Activated CD8-positive, alpha-beta memory T cell treated with anti-CD3 and anti-CD28 coated beads, Interleukin-2, amount 10 ng/mL, durations not matched to agents 7 days and 5 days (primary cell): ENCODE data around the gene EPHA10. TPM values are rescaled to one million over a fixed set of nuclear protein-coding genes. Genes with fewer than 3 reads are reported as not detected.
"Not testable (repeated sequence)": the region's sequence is repeated elsewhere in the genome, so short reads cannot be mapped to it uniquely, and the experiment has no call there.

Source experiments
- ATAC-seq: fragments of 150-1000 bp; cut with Tn5 transposase; one replicate; pipeline ENCODE4 v1.10.0; 2021; ENCODE audit warnings: moderate library complexity
- CTCF ChIA-PET: fragments of 350-600 bp; sonication (Branson Sonifier 250); formaldehyde crosslinking; loops from one replicate; lab custom pipeline; 2021; ENCODE audit warnings: antibody characterized with exemption; lab: Charles Lee
- DNase-seq: peaks from one replicate; pipeline ENCODE4 v3.0.0-alpha.2; 2020
- H3K27ac Mint-ChIP-seq: one replicate; pipeline ENCODE4 v1.8.0; 2021; ENCODE audit warnings: mild to moderate bottlenecking, mixed read lengths
- H3K27me3 Mint-ChIP-seq: one replicate; pipeline ENCODE4 v1.8.0; 2021; ENCODE audit warnings: mixed read lengths
- H3K36me3 Mint-ChIP-seq: one replicate; pipeline ENCODE4 v1.8.0; 2021; ENCODE audit warnings: mild to moderate bottlenecking, mixed read lengths
- H3K4me1 Mint-ChIP-seq: one replicate; pipeline ENCODE4 v1.8.0; 2021; ENCODE audit warnings: mixed read lengths
- H3K4me3 Mint-ChIP-seq: one replicate; pipeline ENCODE4 v1.8.0; 2021; ENCODE audit warnings: mild to moderate bottlenecking, moderate library complexity, mixed read lengths
- H3K9me3 Mint-ChIP-seq: one replicate; pipeline ENCODE4 v1.8.0; 2022; ENCODE audit warnings: low read depth, mixed read lengths
- total RNA-seq, 2 experiments: library from RNA; stranded (reverse); gene quantifications; one replicate each; pipeline ENCODE4 v1.2.3, GENCODE V29; 2021

EPHA10 gene
- total RNA-seq, 2 experiments from 2014 or later, result not detected

GRCh38 chr1:37704966-37705365 lies 60.0 kb downstream of the EPHA10 start:
- Mint-ChIP-seq H3K4me3 (no peak overlapping the region), H3K27ac (no peak overlapping the region), H3K9me3 (no peaks in the 10 kb centered on the region), H3K36me3 (peaks cover 74% of the 10 kb centered on the region), H3K4me1 (no peaks in the 10 kb centered on the region), H3K27me3 (no peaks in the 10 kb centered on the region)
- ATAC-seq (no peak), DNase-seq (no peak)
- CTCF ChIA-PET, result interaction anchor here (0.7 kb wide), 1 partner anchor 1735 kb away, joined by 4 read pairs; no protein-coding TSS in a partner anchor

- DNase-seq, result no peak
- Mint-ChIP-seq H3K27ac (no peak overlapping the region), H3K4me1 (peaks cover 11% of the 10 kb centered on the region), H3K36me3 (peaks cover 70% of the 10 kb centered on the region), H3K4me3 (no peak overlapping the region), H3K9me3 (no peaks in the 10 kb centered on the region), H3K27me3 (no peaks in the 10 kb centered on the region)
- ATAC-seq, result no peak
- CTCF ChIA-PET, result no interaction called here
Observed at GRCh38 chr1:37703061-37703460, 61.9 kb downstream of the EPHA10 start.

GRCh38 chr1:37701051-37701450 lies 63.9 kb downstream of the EPHA10 start:
- DNase-seq (no peak), ATAC-seq (no peak)
- Mint-ChIP-seq H3K9me3 (no peaks in the 10 kb centered on the region), H3K4me1 (peaks cover 27% of the 10 kb centered on the region), H3K27ac (no peak overlapping the region), H3K36me3 (peaks cover 71% of the 10 kb centered on the region), H3K27me3 (no peaks in the 10 kb centered on the region), H3K4me3 (no peak overlapping the region)
- CTCF ChIA-PET, result no interaction called here

- no peak for DNase-seq
- Mint-ChIP-seq H3K4me1 (peaks cover 40% of the 10 kb centered on the region), H3K9me3 (no peaks in the 10 kb centered on the region), H3K36me3 (peaks cover 76% of the 10 kb centered on the region), H3K27ac (peak overlapping the region; percentile 53), H3K4me3 (no peak overlapping the region), H3K27me3 (no peaks in the 10 kb centered on the region)
- CTCF ChIA-PET, result interaction anchor here (1.4 to 1.7 kb wide), 3 partner anchors 9 to 160 kb away, joined by 3 to 6 read pairs (median 5); partner anchors contain the start of gene MTF1
- no peak for ATAC-seq
Observed at GRCh38 chr1:37699147-37699546, 65.8 kb downstream of the EPHA10 start.

GRCh38 chr1:37697737-37698136 lies 67.2 kb downstream of the EPHA10 start:
- Mint-ChIP-seq H3K27ac (no peak overlapping the region), H3K4me1 (peaks cover 42% of the 10 kb centered on the region), H3K27me3 (no peaks in the 10 kb centered on the region), H3K4me3 (no peak overlapping the region), H3K9me3 (no peaks in the 10 kb centered on the region), H3K36me3 (peaks cover 67% of the 10 kb centered on the region)
- DNase-seq, result no peak
- CTCF ChIA-PET, result no interaction called here
- no peak for ATAC-seq

GRCh38 chr1:37697090-37697489 lies 67.8 kb downstream of the EPHA10 start:
- Mint-ChIP-seq H3K36me3 (peaks cover 63% of the 10 kb centered on the region), H3K4me1 (peaks cover 44% of the 10 kb centered on the region), H3K4me3 (no peak overlapping the region), H3K9me3 (no peaks in the 10 kb centered on the region), H3K27ac (no peak overlapping the region), H3K27me3 (no peaks in the 10 kb centered on the region)
- ATAC-seq, result no peak
- DNase-seq, result no peak
- CTCF ChIA-PET, result interaction anchor here (1.2 kb wide), 1 partner anchor 163 kb away, joined by 3 read pairs; no protein-coding TSS in a partner anchor

GRCh38 chr1:37692834-37693175 lies 72.1 kb downstream of the EPHA10 start:
- Mint-ChIP-seq H3K27me3 (no peaks in the 10 kb centered on the region), H3K27ac (peak overlapping the region; percentile 94), H3K36me3 (peaks cover 42% of the 10 kb centered on the region), H3K4me3 (peak overlapping the region; percentile 94), H3K9me3 (no peaks in the 10 kb centered on the region), H3K4me1 (peaks cover 62% of the 10 kb centered on the region)
- CTCF ChIA-PET, result interaction anchor here (0.8 to 6.5 kb wide), 6 partner anchors 11 to 167 kb away, joined by 3 to 57 read pairs (median 4); partner anchors contain the start of gene MTF1
- ATAC-seq (no peak), DNase-seq (no peak)

GRCh38 chr1:37692078-37692833 lies 72.7 kb downstream of the EPHA10 start, which contains the start of gene CDCA8:
Gene CDCA8 (plus strand): TSS chr1:37692516. CDS start chr1:37692691, 175 bp downstream.
- ATAC-seq (peak; percentile 88), DNase-seq (peak; percentile 99)
- CTCF ChIA-PET, result interaction anchor here (0.6 to 6.5 kb wide), 11 partner anchors 11 to 298 kb away, joined by 3 to 57 read pairs (median 4); partner anchors contain the start of genes MEAF6, MTF1 and SF3A3
- H3K27ac Mint-ChIP-seq, result peak within 1 kb of the TSS; percentile 94
- H3K27me3 Mint-ChIP-seq, result no peaks in the 10 kb centered on the region
- H3K9me3 Mint-ChIP-seq, result no peaks in the 10 kb centered on the region
- H3K4me1 Mint-ChIP-seq, result peaks cover 59% of the 10 kb centered on the region
- H3K4me3 Mint-ChIP-seq, result peak within 1 kb of the TSS; percentile 94
- peaks cover 40% of the 10 kb centered on the region for H3K36me3 Mint-ChIP-seq

- CTCF ChIA-PET, result interaction anchor here (0.6 to 6.5 kb wide), 9 partner anchors 10 to 298 kb away, joined by 3 to 57 read pairs (median 6); partner anchors contain the start of genes GNL2, MEAF6, MTF1 and SF3A3
- DNase-seq (peak; percentile 59), ATAC-seq (peak; percentile 4)
- Mint-ChIP-seq H3K27ac (peak overlapping the region; percentile 94), H3K9me3 (no peaks in the 10 kb centered on the region), H3K27me3 (no peaks in the 10 kb centered on the region), H3K36me3 (peaks cover 37% of the 10 kb centered on the region), H3K4me3 (peak overlapping the region; percentile 94), H3K4me1 (peaks cover 52% of the 10 kb centered on the region)
Observed at GRCh38 chr1:37691497-37692077, 73.3 kb downstream of the EPHA10 start.

- ATAC-seq, result no peak
- CTCF ChIA-PET, result interaction anchor here (0.6 to 5.8 kb wide), 10 partner anchors 20 to 214 kb away, joined by 3 to 22 read pairs (median 5); partner anchors contain the start of genes GNL2, MEAF6 and MTF1
- Mint-ChIP-seq H3K36me3 (peaks cover 32% of the 10 kb centered on the region), H3K4me3 (peak overlapping the region; percentile 94), H3K27me3 (no peaks in the 10 kb centered on the region), H3K4me1 (peaks cover 39% of the 10 kb centered on the region), H3K27ac (peak overlapping the region; percentile 94), H3K9me3 (no peaks in the 10 kb centered on the region)
- DNase-seq, result no peak
Observed at GRCh38 chr1:37688926-37689325, 76.0 kb downstream of the EPHA10 start.

GRCh38 chr1:37687764-37688163 lies 77.2 kb downstream of the EPHA10 start:
- CTCF ChIA-PET, result interaction anchor here (5.8 kb wide), 1 partner anchor 84 kb away, joined by 22 read pairs; no protein-coding TSS in a partner anchor

GRCh38 chr1:37685722-37686121 lies 79.2 kb downstream of the EPHA10 start:
- Mint-ChIP-seq H3K27ac (no peak overlapping the region), H3K36me3 (peaks cover 36% of the 10 kb centered on the region), H3K27me3 (no peaks in the 10 kb centered on the region), H3K4me3 (no peak overlapping the region), H3K9me3 (no peaks in the 10 kb centered on the region), H3K4me1 (peaks cover 33% of the 10 kb centered on the region)
- DNase-seq (no peak), ATAC-seq (no peak)
- CTCF ChIA-PET, result interaction anchor here (1.2 to 14.3 kb wide), 3 partner anchors 9 to 210 kb away, joined by 3 to 145 read pairs (median 3); no protein-coding TSS in a partner anchor

More at GRCh38 chr1:37687764-37688163, 77.2 kb downstream of the EPHA10 start:
- Mint-ChIP-seq H3K4me1 (peaks cover 38% of the 10 kb centered on the region), H3K36me3 (peaks cover 34% of the 10 kb centered on the region), H3K27ac (peak overlapping the region; percentile 58)
- not testable (repeated sequence) for H3K9me3 Mint-ChIP-seq, H3K27me3 Mint-ChIP-seq, H3K4me3 Mint-ChIP-seq, ATAC-seq, DNase-seq

GRCh38 chr1:37684182-37684581 lies 80.7 kb downstream of the EPHA10 start:
- Mint-ChIP-seq H3K36me3 (peaks cover 34% of the 10 kb centered on the region), H3K4me1 (peaks cover 22% of the 10 kb centered on the region), H3K27ac (peak overlapping the region; percentile 0)
- not testable (repeated sequence) for H3K27me3 Mint-ChIP-seq, ATAC-seq, H3K9me3 Mint-ChIP-seq, H3K4me3 Mint-ChIP-seq, DNase-seq
- CTCF ChIA-PET, result interaction anchor here (1.1 to 14.3 kb wide), 10 partner anchors 8 to 230 kb away, joined by 3 to 145 read pairs (median 4); partner anchors contain the start of genes CDCA8 and MTF1
